ENCODE data around the gene POLR1A. TPM values are rescaled to one million over a fixed set of nuclear protein-coding genes. Genes with fewer than 3 reads are reported as not detected.
A peak's percentile ranks its signal among the peaks of the same experiment; 100 is the strongest.

POLR1A gene
- polyA plus RNA-seq, 2 of the 4 experiments (the other 2 are of a cell fraction), result 22.8 to 55.7 TPM

DNA sequence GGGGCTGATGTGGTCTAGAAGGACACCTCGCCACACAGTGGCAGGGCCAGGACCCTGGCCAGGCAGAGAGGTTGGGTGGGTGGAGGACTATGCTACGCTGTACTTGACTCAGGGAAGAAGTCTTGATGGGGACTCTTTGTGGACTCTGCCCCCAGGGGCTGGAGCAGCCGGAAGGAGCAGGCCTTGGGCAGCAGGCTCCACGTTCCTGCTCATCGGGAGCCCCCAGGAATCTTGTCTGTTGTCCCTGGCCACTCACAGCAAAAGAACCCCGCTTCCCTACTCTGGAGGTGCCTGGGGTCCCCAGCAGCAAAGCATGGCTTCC lies 79.0 kb downstream of the POLR1A start:
- Histone ChIP-seq H3K27ac (peak overlapping the region in 1 of 2 experiments; percentile 19; a peak in 1 of 6 replicates), H3K4me3 (no peak overlapping the region), H3K4me2 (no peak overlapping the region), H3K9me3 (no peaks in the 10 kb centered on the region), H3K4me1 (0 out of 3 replicates have a peak, but pooled peaks cover 6% of the 10 kb centered on the region)
- 93% methylated on average over 6 of the region's 6 CpGs for WGBS (ENCODE audit: missing lambda C conversion rate)
- TF ChIP-seq HEYL (CRISPR knock-in tag; IDR thresholded peaks at IDR 0.05), result no peak
- TF ChIP-seq, protein P1, sequence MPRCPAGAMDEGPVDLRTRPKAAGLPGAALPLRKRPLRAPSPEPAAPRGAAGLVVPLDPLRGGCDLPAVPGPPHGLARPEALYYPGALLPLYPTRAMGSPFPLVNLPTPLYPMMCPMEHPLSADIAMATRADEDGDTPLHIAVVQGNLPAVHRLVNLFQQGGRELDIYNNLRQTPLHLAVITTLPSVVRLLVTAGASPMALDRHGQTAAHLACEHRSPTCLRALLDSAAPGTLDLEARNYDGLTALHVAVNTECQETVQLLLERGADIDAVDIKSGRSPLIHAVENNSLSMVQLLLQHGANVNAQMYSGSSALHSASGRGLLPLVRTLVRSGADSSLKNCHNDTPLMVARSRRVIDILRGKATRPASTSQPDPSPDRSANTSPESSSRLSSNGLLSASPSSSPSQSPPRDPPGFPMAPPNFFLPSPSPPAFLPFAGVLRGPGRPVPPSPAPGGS (IDR thresholded peaks at IDR 0.05), result no peak
- TF ChIP-seq, protein P2, sequence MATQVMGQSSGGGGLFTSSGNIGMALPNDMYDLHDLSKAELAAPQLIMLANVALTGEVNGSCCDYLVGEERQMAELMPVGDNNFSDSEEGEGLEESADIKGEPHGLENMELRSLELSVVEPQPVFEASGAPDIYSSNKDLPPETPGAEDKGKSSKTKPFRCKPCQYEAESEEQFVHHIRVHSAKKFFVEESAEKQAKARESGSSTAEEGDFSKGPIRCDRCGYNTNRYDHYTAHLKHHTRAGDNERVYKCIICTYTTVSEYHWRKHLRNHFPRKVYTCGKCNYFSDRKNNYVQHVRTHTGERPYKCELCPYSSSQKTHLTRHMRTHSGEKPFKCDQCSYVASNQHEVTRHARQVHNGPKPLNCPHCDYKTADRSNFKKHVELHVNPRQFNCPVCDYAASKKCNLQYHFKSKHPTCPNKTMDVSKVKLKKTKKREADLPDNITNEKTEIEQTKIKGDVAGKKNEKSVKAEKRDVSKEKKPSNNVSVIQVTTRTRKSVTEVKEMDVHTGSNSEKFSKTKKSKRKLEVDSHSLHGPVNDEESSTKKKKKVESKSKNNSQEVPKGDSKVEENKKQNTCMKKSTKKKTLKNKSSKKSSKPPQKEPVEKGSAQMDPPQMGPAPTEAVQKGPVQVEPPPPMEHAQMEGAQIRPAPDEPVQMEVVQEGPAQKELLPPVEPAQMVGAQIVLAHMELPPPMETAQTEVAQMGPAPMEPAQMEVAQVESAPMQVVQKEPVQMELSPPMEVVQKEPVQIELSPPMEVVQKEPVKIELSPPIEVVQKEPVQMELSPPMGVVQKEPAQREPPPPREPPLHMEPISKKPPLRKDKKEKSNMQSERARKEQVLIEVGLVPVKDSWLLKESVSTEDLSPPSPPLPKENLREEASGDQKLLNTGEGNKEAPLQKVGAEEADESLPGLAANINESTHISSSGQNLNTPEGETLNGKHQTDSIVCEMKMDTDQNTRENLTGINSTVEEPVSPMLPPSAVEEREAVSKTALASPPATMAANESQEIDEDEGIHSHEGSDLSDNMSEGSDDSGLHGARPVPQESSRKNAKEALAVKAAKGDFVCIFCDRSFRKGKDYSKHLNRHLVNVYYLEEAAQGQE (IDR thresholded peaks at IDR 0.05), result no peak
- TF ChIP-seq USF2 (IDR thresholded peaks at IDR 0.05), result no peak
- TF ChIP-seq ESRRA (IDR thresholded peaks at IDR 0.05; ENCODE audit: borderline replicate concordance, low read length), result no peak
- no peak for TF ChIP-seq ZSCAN20 (CRISPR knock-in tag; IDR thresholded peaks at IDR 0.05)
- TF ChIP-seq RAD21 (conservative IDR thresholded peaks at IDR 0.05 in 1 of 2, IDR thresholded peaks at IDR 0.05 in 1 of 2), result no peak
- TF ChIP-seq RFX5 (IDR thresholded peaks at IDR 0.05), result no peak
- no peak for TF ChIP-seq HMGXB4 (CRISPR knock-in tag; IDR thresholded peaks at IDR 0.05; ENCODE audit: borderline replicate concordance)
- TF ChIP-seq RCOR1 (IDR thresholded peaks at IDR 0.05; ENCODE audit: low read depth, low read length), result no peak
- no peak for TF ChIP-seq CTCF (IDR thresholded peaks at IDR 0.05)
- no peak for TF ChIP-seq MAFK (IDR thresholded peaks at IDR 0.05; ENCODE audit: partially characterized antibody)
- TF ChIP-seq POLR2AphosphoS2 (conservative IDR thresholded peaks at IDR 0.05; ENCODE audit: low read length), result no peak
- no peak for TF ChIP-seq MYC (IDR thresholded peaks at IDR 0.05; ENCODE audit: borderline replicate concordance, low read length)
- FAIRE-seq (no peak), DNase-seq (ENCODE audit: low read depth in 1 of 2, low spot score in 1 of 2) (no peak), ATAC-seq (no peak)
- POLR2A ChIA-PET, result no interaction called here
- CTCF ChIA-PET, result interaction anchor here (0.6 to 6.6 kb wide), 7 partner anchors 10 to 296 kb away, joined by 3 to 40 read pairs (median 3); partner anchors contain the start of gene ST3GAL5

All from A549 (cell line).